T follicular helper cell (primary cell): ENCODE results near the gene MGAT4D.
"Not testable (repeated sequence)": the region's sequence is repeated elsewhere in the genome, so short reads cannot be mapped to it uniquely, and the experiment has no call there.

ENCODE experiments used
- DNase-seq: peaks from one replicate; pipeline ENCODE4 v3.0.0-alpha.2; 2020; ENCODE audit warnings: low read depth

Gene MGAT4D

DNA sequence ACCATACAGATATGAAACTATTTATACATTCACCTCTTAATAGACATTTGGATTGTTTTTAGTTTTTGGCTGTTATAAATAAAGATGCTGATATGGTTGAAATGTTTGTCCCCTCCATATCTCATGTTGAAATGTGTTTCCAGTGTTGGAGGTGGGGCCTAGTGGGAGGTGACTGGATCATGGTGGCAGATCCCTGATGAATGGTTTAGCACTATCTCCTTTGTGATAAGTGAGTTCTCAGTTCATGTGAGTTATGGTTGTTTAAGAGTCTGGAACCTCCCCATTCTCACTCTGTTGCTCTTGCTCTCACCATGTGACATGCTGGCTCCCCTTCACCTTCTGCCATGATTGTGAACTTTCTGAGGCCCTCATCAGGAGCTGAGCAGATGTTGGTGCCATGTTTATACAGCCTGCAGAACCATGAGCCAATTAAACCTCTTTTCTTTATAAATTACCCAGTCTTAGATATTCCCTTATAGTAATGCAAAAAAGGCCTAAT lies 58.4 kb downstream of the MGAT4D start:
- DNase-seq, result no peak

DNA sequence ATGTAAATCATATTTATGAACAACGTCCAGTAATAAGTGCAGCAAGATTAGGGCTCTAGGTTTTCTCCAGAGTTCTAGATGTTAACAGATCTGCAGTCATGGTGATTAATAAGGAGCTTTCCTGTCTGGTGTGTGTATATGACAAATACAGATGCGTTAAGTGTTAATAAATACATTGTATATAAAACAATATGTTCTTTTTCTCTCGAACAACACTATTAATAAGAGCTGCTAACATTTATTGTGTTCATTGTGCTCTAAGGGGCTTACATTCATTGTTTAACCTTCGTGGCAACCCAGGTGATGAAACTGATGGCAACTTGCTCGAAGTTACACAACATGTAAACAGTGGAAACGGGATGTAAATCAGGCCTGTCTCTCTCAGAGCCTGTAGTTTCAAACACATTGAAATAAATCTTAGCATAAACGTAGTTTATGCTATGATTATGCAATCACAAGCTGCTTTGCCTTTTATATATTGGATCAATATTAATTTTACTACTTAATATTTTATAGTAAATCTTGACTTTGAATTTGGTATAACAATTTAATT lies 70.1 kb downstream of the MGAT4D start:
- no peak for DNase-seq

- DNase-seq, result peak; percentile 1
These were observed 70.8 kb downstream of the MGAT4D start, which contains the start of gene CLGN for GRCh38 chr4:140427106-140427918. Gene CLGN, minus strand, starts transcription at chr4:140427648. Its CDS starts 14,570 bp downstream, at chr4:140413078.

GRCh38 chr4:140426610-140427105 lies 71.4 kb downstream of the MGAT4D start:
- no peak for DNase-seq

DNA sequence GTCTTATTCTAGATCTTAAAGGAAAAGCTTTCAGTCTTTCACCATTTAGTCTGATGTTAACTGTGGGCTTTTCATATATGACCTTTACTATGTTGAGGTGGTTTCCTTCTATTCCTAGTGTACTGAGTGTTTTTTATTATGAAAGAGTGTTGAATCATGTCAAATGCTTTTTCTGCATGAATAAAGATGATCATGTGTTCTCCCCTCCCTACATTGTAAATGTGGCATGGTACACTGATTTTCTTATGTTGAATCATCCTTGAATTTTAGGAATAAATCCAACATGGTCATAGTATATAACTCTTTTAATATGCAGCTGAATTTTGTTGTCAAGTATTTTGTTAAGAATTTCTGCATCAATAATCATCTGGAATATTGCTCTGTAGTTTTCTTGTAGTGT lies 75.0 kb downstream of the MGAT4D start:
- no peak for DNase-seq

DNA sequence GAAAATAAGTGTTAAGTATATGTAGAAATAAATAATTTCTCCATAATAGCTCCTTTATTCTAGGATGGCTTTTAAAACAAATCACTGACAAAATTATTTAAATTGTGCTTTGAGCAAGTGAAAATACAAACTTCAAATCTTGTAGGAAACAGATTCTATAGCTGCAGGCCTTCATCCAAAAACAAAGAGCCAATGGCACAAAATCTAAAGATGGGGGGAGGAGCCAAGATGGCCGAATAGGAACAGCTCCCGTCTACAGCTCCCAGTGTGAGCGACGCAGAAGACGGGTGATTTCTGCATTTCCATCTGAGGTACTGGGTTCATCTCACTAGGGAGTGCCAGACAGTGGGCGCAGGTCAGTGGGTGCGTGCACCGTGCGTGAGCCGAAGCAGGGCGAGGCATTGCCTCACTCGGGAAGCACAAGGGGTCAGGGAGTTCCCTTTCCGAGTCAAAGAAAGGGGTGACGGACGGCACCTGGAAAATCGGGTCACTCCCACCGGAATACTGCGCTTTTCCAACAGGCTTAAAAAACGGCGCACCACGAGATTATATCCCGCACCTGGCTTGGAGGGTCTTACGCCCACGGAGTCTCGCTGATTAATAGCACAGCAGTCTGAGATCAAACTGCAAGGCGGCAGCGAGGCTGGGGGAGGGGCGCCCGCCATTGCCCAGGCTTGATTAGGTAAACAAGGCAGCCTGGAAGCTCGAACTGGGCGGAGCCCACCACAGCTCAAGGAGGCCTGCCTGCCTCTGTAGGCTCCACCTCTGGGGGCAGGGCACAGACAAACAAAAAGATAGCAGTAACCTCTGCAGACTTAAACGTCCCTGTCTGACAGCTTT lies 84.7 kb downstream of the MGAT4D start:
- DNase-seq, result not testable (repeated sequence)

GRCh38 chr4:140408974-140409373 lies 89.1 kb downstream of the MGAT4D start:
- DNase-seq, result no peak

GRCh38 chr4:140406292-140406691 lies 91.8 kb downstream of the MGAT4D start:
- no peak for DNase-seq

DNA sequence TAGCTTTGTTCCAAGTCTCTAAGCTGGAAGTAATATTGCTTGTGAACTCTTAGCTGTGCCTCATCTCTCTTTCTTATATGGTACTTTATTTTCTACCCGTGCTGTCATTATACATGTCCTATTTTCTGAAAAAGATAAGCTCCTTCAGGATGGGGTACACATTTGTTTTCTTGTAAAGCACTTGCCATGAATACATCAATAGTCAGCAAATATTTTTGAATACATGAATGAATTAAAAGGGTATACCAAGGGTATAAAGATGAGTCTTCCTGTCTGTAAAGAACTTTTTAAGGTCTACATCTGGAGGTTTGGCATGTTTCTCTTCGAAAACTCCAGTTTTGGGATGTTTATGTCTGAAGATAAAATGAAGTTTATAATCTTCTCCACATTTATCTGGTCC lies 98.0 kb downstream of the MGAT4D start:
- DNase-seq, result no peak

DNA sequence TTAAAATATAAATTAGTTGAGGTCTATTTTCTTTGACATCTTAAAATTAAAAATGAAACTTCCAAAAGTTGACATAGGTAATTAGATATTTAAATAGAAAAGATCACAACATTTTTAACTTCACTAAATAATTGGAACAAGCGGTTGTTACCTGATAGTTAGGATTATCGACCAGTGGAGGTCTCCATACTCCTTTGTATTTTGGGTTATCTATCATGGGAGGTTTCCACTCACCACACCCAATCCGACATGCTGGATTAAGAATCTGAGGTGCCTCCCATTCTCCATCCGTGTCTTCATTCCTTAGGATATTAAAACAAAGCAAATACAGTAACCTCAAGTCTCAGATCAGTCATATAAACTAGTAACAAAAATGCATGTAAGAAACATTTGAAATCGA lies 102.4 kb downstream of the MGAT4D start:
- no peak for DNase-seq
